ENCODE results near the gene HCN3. TPM values are rescaled to one million over a fixed set of nuclear protein-coding genes. Genes with fewer than 3 reads are reported as not detected.
"Not testable (repeated sequence)": the region's sequence is repeated elsewhere in the genome, so short reads cannot be mapped to it uniquely, and the experiment has no call there.

Gene HCN3
- total RNA-seq, 4 donors from 2014 or later: 2.1 to 3.0 (median 2.5) TPM

- H3K36me3 ChIP-seq: peaks cover 5 to 66% (median 26%) of the 10 kb centered on the region in 3 donors
- no peaks in the 10 kb centered on the region for H3K9me3 ChIP-seq
- no peaks in the 10 kb centered on the region for H3K27me3 ChIP-seq
- H3K27ac ChIP-seq: no peak overlapping the region
- intact Hi-C loops (cut with DNase I): loop anchor here (5.0 kb wide), 1 partner anchor 76 kb away; no protein-coding TSS in a partner anchor
- WGBS, 2 donors: 83 to 86% methylated on average over 4 of the region's 4 CpGs
- no peak for DNase-seq
- TF ChIP-seq CTCF (IDR thresholded peaks at IDR 0.05) (no peak), POLR2A (IDR thresholded peaks at IDR 0.05) (no peak)
- peaks cover 10 to 30% (median 12%) of the 10 kb centered on the region in 3 donors for H3K4me1 ChIP-seq
- no peak overlapping the region for H3K4me3 ChIP-seq
These were observed 50.7 kb downstream of the HCN3 start for GRCh38 chr1:155327981-155328380.

GRCh38 chr1:155328856-155329255, 51.6 kb downstream of the HCN3 start:
- H3K4me3 ChIP-seq, H3K27ac ChIP-seq, H3K9me3 ChIP-seq, DNase-seq, H3K27me3 ChIP-seq: not testable (repeated sequence)
- H3K4me1 ChIP-seq: peaks cover 10 to 30% (median 12%) of the 10 kb centered on the region in 3 donors
- H3K36me3 ChIP-seq: peaks cover 5 to 75% (median 26%) of the 10 kb centered on the region in 3 donors
- 76 to 84% methylated on average over 6 to 7 of the region's 7 CpGs for WGBS, 2 donors
- intact Hi-C loops (cut with DNase I): loop anchor here (5.0 kb wide), 1 partner anchor 77 kb away; no protein-coding TSS in a partner anchor

GRCh38 chr1:155329980-155330598, 52.8 kb downstream of the HCN3 start:
- 75 to 76% methylated on average over 9 to 11 of the region's 11 CpGs for WGBS, 2 donors
- no peaks in the 10 kb centered on the region for H3K27me3 ChIP-seq
- no peak for TF ChIP-seq POLR2A (IDR thresholded peaks at IDR 0.05)
- TF ChIP-seq CTCF (IDR thresholded peaks at IDR 0.05): no peak
- H3K4me3 ChIP-seq: no peak overlapping the region
- H3K4me1 ChIP-seq: peaks cover 10 to 29% (median 12%) of the 10 kb centered on the region in 3 donors
- peak overlapping the region in 1 of 4 donors; percentile 21 for H3K27ac ChIP-seq
- intact Hi-C loops (cut with DNase I): loop anchor here (5.0 kb wide), 1 partner anchor 78 kb away; no protein-coding TSS in a partner anchor
- peaks cover 5 to 87% (median 26%) of the 10 kb centered on the region in 3 donors for H3K36me3 ChIP-seq
- no peaks in the 10 kb centered on the region for H3K9me3 ChIP-seq
- DNase-seq: no peak

- H3K4me3 ChIP-seq: no peak overlapping the region
- no peak overlapping the region for H3K27ac ChIP-seq
- intact Hi-C loops (cut with DNase I): no loop called here
- no peak for TF ChIP-seq POLR2A (IDR thresholded peaks at IDR 0.05)
- H3K36me3 ChIP-seq: peaks cover 5 to 94% (median 26%) of the 10 kb centered on the region in 3 donors
- peaks cover 0 to 4% (median 0%) of the 10 kb centered on the region in 3 donors for H3K4me1 ChIP-seq
- H3K27me3 ChIP-seq: no peaks in the 10 kb centered on the region
- no peak for DNase-seq
- no peaks in the 10 kb centered on the region for H3K9me3 ChIP-seq
- 54 to 62% methylated on average over 1 of the region's 1 CpG for WGBS, 2 donors
These were observed 57.7 kb downstream of the HCN3 start for GRCh38 chr1:155334962-155335361.

Other genes with a start within 250 kb of the HCN3 start
- gene DCST2, start 243.7 kb upstream of the HCN3 start, total RNA-seq: 1 to 10 TPM in 1 of 4 donors, under 1 TPM in 3; 0.11 to 8.2 (median 0.18) TPM
- gene DCST1, start 243.6 kb upstream of the HCN3 start, total RNA-seq: under 1 TPM in 1 of 4 donors, not detected in 3; 0.19 TPM
- gene ADAM15, start 226.1 kb upstream of the HCN3 start, total RNA-seq: 100 to 1,000 TPM; 135 to 194 (median 183) TPM
- gene EFNA4, start 213.7 kb upstream of the HCN3 start, total RNA-seq: 10 to 100 TPM in 3 of 4 donors, 1 to 10 TPM in 1; 8.1 to 22.9 (median 12.2) TPM
- 10 to 100 TPM; 20.0 to 25.8 (median 21.1) TPM for gene EFNA3, start 198.6 kb upstream of the HCN3 start, total RNA-seq
- 10 to 100 TPM; 30.2 to 42.9 (median 31.0) TPM for gene EFNA1, start 149.6 kb upstream of the HCN3 start, total RNA-seq
- gene SLC50A1, start 141.6 kb upstream of the HCN3 start, total RNA-seq: 10 to 100 TPM; 21.4 to 27.2 (median 26.0) TPM
- 10 to 100 TPM; 33.1 to 67.7 (median 45.4) TPM for gene DPM3, start 136.9 kb upstream of the HCN3 start, total RNA-seq
- gene KRTCAP2, start 104.2 kb upstream of the HCN3 start, total RNA-seq: 100 to 1,000 TPM in 1 of 4 donors, 10 to 100 TPM in 3; 70.8 to 122 (median 73.8) TPM
- under 1 TPM in 3 of 4 donors, not detected in 1; 0.30 to 0.53 (median 0.38) TPM for gene TRIM46, start 103.6 kb upstream of the HCN3 start, total RNA-seq
- gene THBS3, start 69.6 kb upstream of the HCN3 start, total RNA-seq: 10 to 100 TPM in 3 of 4 donors, 1 to 10 TPM in 1; 8.7 to 18.5 (median 11.1) TPM
- 10 to 100 TPM; 34.0 to 59.1 (median 42.9) TPM for gene MTX1, start 68.8 kb upstream of the HCN3 start, total RNA-seq
- gene ENTREP3, start 22.0 kb upstream of the HCN3 start, total RNA-seq: 10 to 100 TPM; 10.5 to 27.9 (median 16.1) TPM
- 10 to 100 TPM; 56.8 to 72.2 (median 60.1) TPM for gene SCAMP3, start 15.1 kb upstream of the HCN3 start, total RNA-seq
- 10 to 100 TPM; 21.9 to 35.1 (median 25.6) TPM for gene CLK2, start 4.0 kb upstream of the HCN3 start, total RNA-seq
- under 1 TPM in 1 of 4 donors, not detected in 3; 0.18 TPM for gene PKLR, start 24.0 kb downstream of the HCN3 start, total RNA-seq
- gene FDPS, start 31.4 kb downstream of the HCN3 start, total RNA-seq: 100 to 1,000 TPM; 152 to 422 (median 192) TPM
- gene RUSC1, start 43.4 kb downstream of the HCN3 start, total RNA-seq: 10 to 100 TPM; 35.8 to 52.0 (median 40.1) TPM

Measured in esophagus squamous epithelium (tissue), 5 donors.